ENCODE measurements around the gene GUCD1. TPM values are rescaled to one million over a fixed set of nuclear protein-coding genes. Genes with fewer than 3 reads are reported as not detected.
A peak's percentile ranks its signal among the peaks of the same experiment; 100 is the strongest.
"Not testable (repeated sequence)": the region's sequence is repeated elsewhere in the genome, so short reads cannot be mapped to it uniquely, and the experiment has no call there.

Gene GUCD1
- polyA plus RNA-seq, 1 donor = 90.0 TPM

GRCh38 chr22:24532075-24532474 is 22.9 kb downstream of the GUCD1 start:
- no peak for DNase-seq

GRCh38 chr22:24530968-24531367 is 24.0 kb downstream of the GUCD1 start:
- DNase-seq = not testable (repeated sequence)

- no peak for DNase-seq
These were observed 25.0 kb downstream of the GUCD1 start for GRCh38 chr22:24529898-24530297.

- no peak for DNase-seq
These were observed 28.7 kb downstream of the GUCD1 start for GRCh38 chr22:24526191-24526590.

GRCh38 chr22:24525416-24526037 is 29.4 kb downstream of the GUCD1 start:
- DNase-seq = no peak

- DNase-seq = no peak
These were observed 31.1 kb downstream of the GUCD1 start for GRCh38 chr22:24523873-24524272.

- DNase-seq = peak; percentile 72
These were observed 33.1 kb downstream of the GUCD1 start for GRCh38 chr22:24521791-24522245.

- no peak for DNase-seq
These were observed 35.4 kb downstream of the GUCD1 start for GRCh38 chr22:24519496-24519895.

GRCh38 chr22:24518771-24519485 is 36.0 kb downstream of the GUCD1 start:
- no peak for DNase-seq

GRCh38 chr22:24518228-24518627 is 36.7 kb downstream of the GUCD1 start:
- DNase-seq = no peak

- no peak for DNase-seq
These were observed 37.5 kb downstream of the GUCD1 start for GRCh38 chr22:24517446-24517845.

- DNase-seq = peak; percentile 50
These were observed 38.6 kb downstream of the GUCD1 start for GRCh38 chr22:24516301-24516737.

- no peak for DNase-seq
These were observed 40.0 kb downstream of the GUCD1 start for GRCh38 chr22:24515027-24515338.

GRCh38 chr22:24514241-24515026 is 40.5 kb downstream of the GUCD1 start:
- no peak for DNase-seq

- no peak for DNase-seq
These were observed 41.3 kb downstream of the GUCD1 start for GRCh38 chr22:24513378-24514240.

- no peak for DNase-seq
These were observed 42.9 kb downstream of the GUCD1 start for GRCh38 chr22:24512043-24512442.

GRCh38 chr22:24510637-24511625 is 44.0 kb downstream of the GUCD1 start:
- no peak for DNase-seq

- DNase-seq = no peak
These were observed 47.2 kb downstream of the GUCD1 start for GRCh38 chr22:24507716-24508115.

GRCh38 chr22:24506802-24507438 is 48.0 kb downstream of the GUCD1 start:
- no peak for DNase-seq

Measured in left kidney (tissue), 2 donors.